ENCODE results near the gene KIAA2012.

The KIAA2012 gene

GRCh38 chr2:202193881-202194353, 120.9 kb downstream of the KIAA2012 start:
- Histone ChIP-seq H3K36me3 (ENCODE audit: insufficient read depth, insufficient read length, low read length) (no peaks in the 10 kb centered on the region), H3K9ac (ENCODE audit: insufficient read length, low read depth) (no peak overlapping the region)
- no peak for DNase-seq (ENCODE audit: low read depth, low spot score)

GRCh38 chr2:202194418-202194817, 121.4 kb downstream of the KIAA2012 start:
- Histone ChIP-seq H3K9ac (ENCODE audit: insufficient read length, low read depth) (no peak overlapping the region), H3K4me1 (ENCODE audit: insufficient read depth, insufficient read length) (no peaks in the 10 kb centered on the region), H3K36me3 (ENCODE audit: insufficient read depth, insufficient read length, low read length) (no peaks in the 10 kb centered on the region), H3K4me3 (ENCODE audit: insufficient read length, low read depth) (no peak overlapping the region), H3K27me3 (ENCODE audit: insufficient read depth, insufficient read length) (no peaks in the 10 kb centered on the region), H3K9me3 (ENCODE audit: insufficient read depth, low read length) (no peaks in the 10 kb centered on the region)
- TF ChIP-seq YY1 (IDR thresholded peaks at IDR 0.05; ENCODE audit: insufficient read depth, insufficient read length): no peak
- TF ChIP-seq ZNF274 (IDR thresholded peaks at IDR 0.05; ENCODE audit: low read depth, low read length): no peak
- no peak for TF ChIP-seq SUZ12 (IDR thresholded peaks at IDR 0.05; ENCODE audit: extremely low read depth, insufficient read depth, insufficient read length)
- no peak for DNase-seq (ENCODE audit: low read depth, low spot score)

More at GRCh38 chr2:202193881-202194353, 120.9 kb downstream of the KIAA2012 start:
- Histone ChIP-seq H3K4me3 (ENCODE audit: insufficient read length, low read depth) (no peak overlapping the region), H3K4me1 (ENCODE audit: insufficient read depth, insufficient read length) (no peaks in the 10 kb centered on the region), H3K9me3 (ENCODE audit: insufficient read depth, low read length) (no peaks in the 10 kb centered on the region), H3K27me3 (ENCODE audit: insufficient read depth, insufficient read length) (no peaks in the 10 kb centered on the region)
- TF ChIP-seq SUZ12 (IDR thresholded peaks at IDR 0.05; ENCODE audit: extremely low read depth, insufficient read depth, insufficient read length): no peak
- TF ChIP-seq YY1 (IDR thresholded peaks at IDR 0.05; ENCODE audit: insufficient read depth, insufficient read length): no peak
- TF ChIP-seq ZNF274 (IDR thresholded peaks at IDR 0.05; ENCODE audit: low read depth, low read length): no peak

DNA sequence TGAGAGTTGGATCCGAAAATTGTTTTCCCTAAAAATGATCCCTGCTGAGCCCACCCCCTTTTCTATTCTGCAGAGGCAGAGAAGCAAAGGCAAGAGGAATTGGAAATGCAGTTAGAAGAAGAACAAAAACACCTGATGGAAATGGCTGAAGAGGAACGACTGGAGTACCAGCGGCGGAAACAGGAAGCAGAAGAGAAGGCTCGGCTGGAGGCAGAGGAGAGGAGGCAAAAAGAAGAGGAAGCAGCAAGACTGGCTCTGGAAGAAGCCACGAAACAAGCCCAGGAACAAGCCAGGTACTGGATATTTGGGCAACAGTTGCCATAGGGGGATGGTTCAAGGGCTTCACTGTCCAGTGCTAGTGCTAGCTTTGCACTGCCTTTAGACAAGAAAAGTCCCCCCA, 123.7 kb downstream of the KIAA2012 start:
- Histone ChIP-seq H3K4me3 (ENCODE audit: insufficient read length, low read depth) (no peak overlapping the region), H3K4me1 (ENCODE audit: insufficient read depth, insufficient read length) (no peaks in the 10 kb centered on the region), H3K36me3 (ENCODE audit: insufficient read depth, insufficient read length, low read length) (peaks cover 1% of the 10 kb centered on the region), H3K9me3 (ENCODE audit: insufficient read depth, low read length) (no peaks in the 10 kb centered on the region), H3K27me3 (ENCODE audit: insufficient read depth, insufficient read length) (no peaks in the 10 kb centered on the region), H3K9ac (ENCODE audit: insufficient read length, low read depth) (no peak overlapping the region)
- DNase-seq (ENCODE audit: low read depth, low spot score): no peak
- TF ChIP-seq SUZ12 (IDR thresholded peaks at IDR 0.05; ENCODE audit: extremely low read depth, insufficient read depth, insufficient read length) (no peak), ZNF274 (IDR thresholded peaks at IDR 0.05; ENCODE audit: low read depth, low read length) (no peak), YY1 (IDR thresholded peaks at IDR 0.05; ENCODE audit: insufficient read depth, insufficient read length) (no peak)

- TF ChIP-seq SUZ12 (IDR thresholded peaks at IDR 0.05; ENCODE audit: extremely low read depth, insufficient read depth, insufficient read length) (no peak), ZNF274 (IDR thresholded peaks at IDR 0.05; ENCODE audit: low read depth, low read length) (no peak), YY1 (IDR thresholded peaks at IDR 0.05; ENCODE audit: insufficient read depth, insufficient read length) (no peak)
- H3K36me3 ChIP-seq (ENCODE audit: insufficient read depth, insufficient read length, low read length): peaks cover 36% of the 10 kb centered on the region
- H3K9ac ChIP-seq (ENCODE audit: insufficient read length, low read depth): no peak overlapping the region
- H3K4me3 ChIP-seq (ENCODE audit: insufficient read length, low read depth): no peak overlapping the region
- H3K4me1 ChIP-seq (ENCODE audit: insufficient read depth, insufficient read length): no peaks in the 10 kb centered on the region
- DNase-seq (ENCODE audit: low read depth, low spot score): no peak
- no peaks in the 10 kb centered on the region for H3K9me3 ChIP-seq (ENCODE audit: insufficient read depth, low read length)
- H3K27me3 ChIP-seq (ENCODE audit: insufficient read depth, insufficient read length): no peaks in the 10 kb centered on the region
Observed at GRCh38 chr2:202201220-202202160, 128.4 kb downstream of the KIAA2012 start.

- DNase-seq (ENCODE audit: low read depth, low spot score): no peak
- H3K36me3 ChIP-seq (ENCODE audit: insufficient read depth, insufficient read length, low read length): peaks cover 44% of the 10 kb centered on the region
- no peak overlapping the region for H3K4me3 ChIP-seq (ENCODE audit: insufficient read length, low read depth)
- H3K9me3 ChIP-seq (ENCODE audit: insufficient read depth, low read length): no peaks in the 10 kb centered on the region
- no peaks in the 10 kb centered on the region for H3K4me1 ChIP-seq (ENCODE audit: insufficient read depth, insufficient read length)
- no peaks in the 10 kb centered on the region for H3K27me3 ChIP-seq (ENCODE audit: insufficient read depth, insufficient read length)
- TF ChIP-seq YY1 (IDR thresholded peaks at IDR 0.05; ENCODE audit: insufficient read depth, insufficient read length) (no peak), SUZ12 (IDR thresholded peaks at IDR 0.05; ENCODE audit: extremely low read depth, insufficient read depth, insufficient read length) (no peak), ZNF274 (IDR thresholded peaks at IDR 0.05; ENCODE audit: low read depth, low read length) (no peak)
- no peak overlapping the region for H3K9ac ChIP-seq (ENCODE audit: insufficient read length, low read depth)
Observed at GRCh38 chr2:202203348-202203747, 130.3 kb downstream of the KIAA2012 start.

DNA sequence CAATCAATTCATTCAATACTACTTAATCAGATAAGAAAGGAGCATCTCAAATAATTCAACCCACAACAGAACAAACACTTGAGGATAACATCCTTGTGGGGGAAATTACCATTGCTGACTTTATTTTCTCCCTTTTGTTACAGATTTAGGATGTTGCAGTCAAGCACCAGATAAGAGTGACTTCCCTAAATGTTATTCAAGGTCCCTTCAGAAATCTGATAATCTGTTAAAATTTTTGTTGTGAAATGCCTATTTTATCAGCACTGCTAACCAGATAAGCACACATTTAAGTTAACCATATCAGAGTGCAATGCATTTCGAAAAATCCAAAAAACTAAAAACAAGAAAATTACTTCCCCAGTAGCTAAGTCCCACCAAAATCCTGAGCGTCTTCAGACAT, 131.8 kb downstream of the KIAA2012 start:
- Histone ChIP-seq H3K4me3 (ENCODE audit: insufficient read length, low read depth) (no peak overlapping the region), H3K9me3 (ENCODE audit: insufficient read depth, low read length) (no peaks in the 10 kb centered on the region), H3K36me3 (ENCODE audit: insufficient read depth, insufficient read length, low read length) (peaks cover 49% of the 10 kb centered on the region), H3K9ac (ENCODE audit: insufficient read length, low read depth) (no peak overlapping the region), H3K4me1 (ENCODE audit: insufficient read depth, insufficient read length) (no peaks in the 10 kb centered on the region), H3K27me3 (ENCODE audit: insufficient read depth, insufficient read length) (no peaks in the 10 kb centered on the region)
- DNase-seq (ENCODE audit: low read depth, low spot score): no peak
- no peak for TF ChIP-seq SUZ12 (IDR thresholded peaks at IDR 0.05; ENCODE audit: extremely low read depth, insufficient read depth, insufficient read length)
- no peak for TF ChIP-seq YY1 (IDR thresholded peaks at IDR 0.05; ENCODE audit: insufficient read depth, insufficient read length)
- TF ChIP-seq ZNF274 (IDR thresholded peaks at IDR 0.05; ENCODE audit: low read depth, low read length): no peak

GRCh38 chr2:202208526-202208925, 135.5 kb downstream of the KIAA2012 start:
- no peak for TF ChIP-seq ZNF274 (IDR thresholded peaks at IDR 0.05; ENCODE audit: low read depth, low read length)
- no peak for TF ChIP-seq SUZ12 (IDR thresholded peaks at IDR 0.05; ENCODE audit: extremely low read depth, insufficient read depth, insufficient read length)
- TF ChIP-seq YY1 (IDR thresholded peaks at IDR 0.05; ENCODE audit: insufficient read depth, insufficient read length): no peak
- no peaks in the 10 kb centered on the region for H3K4me1 ChIP-seq (ENCODE audit: insufficient read depth, insufficient read length)
- H3K4me3 ChIP-seq (ENCODE audit: insufficient read length, low read depth): no peak overlapping the region
- no peak overlapping the region for H3K9ac ChIP-seq (ENCODE audit: insufficient read length, low read depth)
- DNase-seq (ENCODE audit: low read depth, low spot score): no peak
- no peaks in the 10 kb centered on the region for H3K9me3 ChIP-seq (ENCODE audit: insufficient read depth, low read length)
- no peaks in the 10 kb centered on the region for H3K27me3 ChIP-seq (ENCODE audit: insufficient read depth, insufficient read length)
- peaks cover 57% of the 10 kb centered on the region for H3K36me3 ChIP-seq (ENCODE audit: insufficient read depth, insufficient read length, low read length)

Data from NT2/D1 (cell line).